HG03139 (cell line): ENCODE data around the gene PREB.

ENCODE experiments used
- ATAC-seq: cut with Tn5 transposase; IDR thresholded peaks from one replicate; pipeline ENCODE4 v1.9.1; 2021; ENCODE audit not compliant: unreplicated experiment

Gene PREB

GRCh38 chr2:27152796-27153464, 18.5 kb upstream of the PREB start:
- no peak for ATAC-seq

- ATAC-seq, result no peak
These were observed 17.8 kb upstream of the PREB start for GRCh38 chr2:27152102-27152795.

GRCh38 chr2:27150639-27151230, 16.3 kb upstream of the PREB start:
- ATAC-seq, result no peak

GRCh38 chr2:27149570-27150405, 15.4 kb upstream of the PREB start:
- no peak for ATAC-seq

GRCh38 chr2:27148801-27149439, 14.5 kb upstream of the PREB start, which contains the start of gene TCF23:
TCF23 (plus strand) TSS chr2:27149004; CDS start chr2:27149134, 130 bp downstream.
- ATAC-seq, result no peak

GRCh38 chr2:27147935-27148334, 13.5 kb upstream of the PREB start:
- ATAC-seq, result no peak

GRCh38 chr2:27145682-27146081, 11.2 kb upstream of the PREB start:
- ATAC-seq, result no peak

- ATAC-seq, result no peak
These were observed 8.8 kb upstream of the PREB start for GRCh38 chr2:27143285-27143684.

- no peak for ATAC-seq
These were observed 4.9 kb upstream of the PREB start, which contains the start of gene PRR30 for GRCh38 chr2:27139310-27139709. PRR30 (minus strand) TSS chr2:27139410; CDS start chr2:27138329, 1,081 bp downstream.

GRCh38 chr2:27138111-27138510, 3.7 kb upstream of the PREB start:
- ATAC-seq, result no peak

GRCh38 chr2:27137322-27137935, 3.0 kb upstream of the PREB start:
- ATAC-seq, result no peak

- no peak for ATAC-seq
These were observed 2.3 kb upstream of the PREB start for GRCh38 chr2:27136751-27137150.

- no peak for ATAC-seq
These were observed 1.1 kb upstream of the PREB start for GRCh38 chr2:27135478-27135955.

GRCh38 chr2:27134781-27135477, 493 bp upstream of the PREB start:
- ATAC-seq, result no peak

GRCh38 chr2:27133195-27133875, 1.1 kb downstream of the PREB start:
- ATAC-seq, result no peak

GRCh38 chr2:27131429-27131828, 3.0 kb downstream of the PREB start:
- no peak for ATAC-seq

GRCh38 chr2:27130396-27130795, 4.0 kb downstream of the PREB start:
- ATAC-seq, result no peak

GRCh38 chr2:27128668-27129571, 5.5 kb downstream of the PREB start:
- no peak for ATAC-seq
